NK-92 (cell line): ENCODE data around the gene TESK1.

Experiments used
- DNase-seq: peaks from one replicate; lab custom pipeline; 2025; ENCODE audit not compliant: unreplicated experiment; lab: John Stamatoyannopoulos, UW

TESK1 gene

GRCh38 chr9:35646153-35646532 lies 41.1 kb downstream of the TESK1 start:
- DNase-seq = no peak

GRCh38 chr9:35646533-35647265 lies 41.6 kb downstream of the TESK1 start:
- DNase-seq = peak; percentile 28

- no peak for DNase-seq
Measured at GRCh38 chr9:35649431-35650340, 44.6 kb downstream of the TESK1 start.

GRCh38 chr9:35650341-35651158 lies 45.5 kb downstream of the TESK1 start, which contains the start of gene SIT1:
Gene SIT1 (minus strand): TSS chr9:35650931. CDS start chr9:35650853, 78 bp downstream.
- no peak for DNase-seq

GRCh38 chr9:35651956-35652828 lies 47.1 kb downstream of the TESK1 start:
- DNase-seq = no peak

- DNase-seq = no peak
Measured at GRCh38 chr9:35652829-35653209, 47.8 kb downstream of the TESK1 start.

GRCh38 chr9:35653611-35654010 lies 48.5 kb downstream of the TESK1 start:
- no peak for DNase-seq

GRCh38 chr9:35656348-35656747 lies 51.3 kb downstream of the TESK1 start:
- no peak for DNase-seq

- no peak for DNase-seq
Measured at GRCh38 chr9:35656831-35657545, 51.9 kb downstream of the TESK1 start.

GRCh38 chr9:35657546-35658136 lies 52.6 kb downstream of the TESK1 start, which contains the start of gene RMRP:
Gene RMRP (minus strand): TSS chr9:35658019.
- DNase-seq = peak; percentile 48

GRCh38 chr9:35658137-35658967 lies 53.3 kb downstream of the TESK1 start, which contains the start of gene CCDC107:
Gene CCDC107 (plus strand): TSS chr9:35658292. CDS start chr9:35658380, 88 bp downstream.
- no peak for DNase-seq

- DNase-seq = no peak
Measured at GRCh38 chr9:35658968-35659220, 53.8 kb downstream of the TESK1 start.

GRCh38 chr9:35659340-35659739 lies 54.3 kb downstream of the TESK1 start:
- DNase-seq = no peak
